Left hindlimb (tissue), 1 donor: ENCODE data around the gene ABCB1.
A peak's percentile ranks its signal among the peaks of the same experiment; 100 is the strongest.

Experiments
- DNase-seq: peaks from one replicate; pipeline ENCODE4 v3.0.0-alpha.2; 2018

Gene ABCB1

DNA sequence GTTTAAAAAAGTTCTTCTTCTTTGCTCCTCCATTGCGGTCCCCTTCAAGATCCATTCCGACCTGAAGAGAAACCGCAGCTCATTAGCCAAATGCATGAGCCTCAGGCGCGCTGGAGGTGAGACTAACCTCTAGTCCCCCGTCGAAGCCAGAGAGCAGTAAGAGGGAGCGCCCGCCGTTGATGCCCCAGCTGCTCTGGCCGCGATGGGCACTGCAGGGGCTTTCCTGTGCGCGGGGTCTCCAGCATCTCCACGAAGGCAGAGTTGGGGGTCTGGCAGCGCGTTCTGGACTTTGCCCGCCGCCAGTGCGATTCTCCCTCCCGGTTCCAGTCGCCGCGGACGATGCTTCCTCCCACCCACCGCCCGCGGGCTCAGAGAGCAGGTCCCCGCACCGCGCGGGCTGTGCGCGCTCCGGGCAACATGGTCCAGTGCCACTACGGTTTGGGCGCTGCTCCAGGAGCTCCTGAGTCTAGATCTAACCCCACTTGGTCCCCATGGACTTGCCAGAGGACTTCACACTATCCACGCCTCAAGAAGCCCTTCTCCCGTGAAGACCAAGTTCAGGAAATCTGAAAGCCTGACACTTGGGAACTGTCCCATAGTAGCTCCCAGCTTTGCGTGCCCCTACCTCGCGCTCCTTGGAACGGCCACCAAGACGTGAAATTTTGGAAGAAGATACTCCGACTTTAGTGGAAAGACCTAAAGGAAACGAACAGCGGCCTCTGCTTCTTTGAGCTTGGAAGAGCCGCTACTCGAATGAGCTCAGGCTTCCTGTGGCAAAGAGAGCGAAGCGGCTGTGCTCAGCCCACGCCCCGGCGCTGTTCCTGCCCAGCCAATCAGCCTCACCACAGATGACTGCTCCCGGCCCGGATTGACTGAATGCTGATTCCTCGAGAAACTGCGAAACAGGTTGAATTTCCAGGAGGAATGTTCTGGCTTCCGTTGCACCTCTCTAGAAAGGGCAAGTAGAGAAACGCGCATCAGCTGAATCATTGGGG is at the start of gene ABCB1:
TSS of gene ABCB1 (minus strand) at position 755 of the 995 bp plus-strand sequence. CDS start at position 55, 700 bp downstream.
- peak; percentile 50 for DNase-seq

DNA sequence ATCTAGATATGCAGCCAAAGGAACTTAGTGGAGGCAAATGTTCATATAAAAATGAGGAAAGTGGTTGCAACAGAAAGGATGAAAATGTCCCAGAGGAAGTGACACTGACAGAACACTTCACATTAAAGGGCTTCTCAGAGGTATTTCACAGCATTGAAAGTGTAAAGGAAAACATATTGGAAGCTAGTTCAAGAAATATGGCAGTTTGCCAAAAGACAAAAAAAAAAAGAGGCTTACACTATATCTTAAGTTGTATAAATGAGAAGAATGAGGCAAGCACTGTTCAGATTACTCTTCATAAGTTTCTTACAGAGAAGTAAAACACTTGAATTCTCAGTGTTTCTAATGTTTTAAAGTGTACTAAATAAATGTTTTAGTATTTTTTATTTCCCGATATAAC is 47.6 kb upstream of the ABCB1 start:
- DNase-seq = no peak

DNA sequence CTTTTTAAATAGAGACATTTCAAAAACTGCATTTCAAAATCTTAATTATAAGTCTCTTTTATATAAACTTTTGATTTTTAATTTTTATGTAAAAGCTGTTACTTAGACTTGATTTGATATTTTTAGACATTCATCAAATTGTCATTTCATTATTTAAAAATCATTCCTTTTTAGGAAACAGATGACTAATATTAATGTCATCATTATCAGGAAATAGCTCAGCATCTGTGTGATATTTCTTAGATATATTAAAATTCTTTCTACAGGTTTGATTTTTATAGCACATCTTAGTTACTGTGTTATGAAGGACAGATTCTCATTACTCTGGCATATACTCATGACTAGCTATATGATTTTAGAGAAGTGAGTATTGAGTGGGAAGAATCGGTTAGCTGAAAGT is 44.8 kb upstream of the ABCB1 start:
- no peak for DNase-seq

DNA sequence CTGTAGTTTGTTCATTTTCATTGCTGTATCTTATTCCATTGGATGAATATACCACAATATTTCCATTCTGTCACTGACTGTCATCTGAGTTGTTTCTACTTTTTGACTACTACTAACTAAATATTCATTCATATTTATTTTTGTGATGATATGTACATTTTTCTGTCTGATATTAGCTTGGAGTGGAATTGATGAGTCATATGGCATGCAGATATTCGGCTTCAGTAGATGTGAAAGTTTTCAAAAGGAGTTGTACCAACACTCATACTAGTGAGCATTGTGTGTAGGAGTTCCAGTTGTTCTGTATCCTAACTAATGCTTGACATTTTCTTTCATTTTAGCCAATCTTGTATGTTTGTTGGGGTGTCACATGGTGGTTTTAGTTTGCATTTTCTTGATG is 35.2 kb upstream of the ABCB1 start:
- DNase-seq = no peak

DNA sequence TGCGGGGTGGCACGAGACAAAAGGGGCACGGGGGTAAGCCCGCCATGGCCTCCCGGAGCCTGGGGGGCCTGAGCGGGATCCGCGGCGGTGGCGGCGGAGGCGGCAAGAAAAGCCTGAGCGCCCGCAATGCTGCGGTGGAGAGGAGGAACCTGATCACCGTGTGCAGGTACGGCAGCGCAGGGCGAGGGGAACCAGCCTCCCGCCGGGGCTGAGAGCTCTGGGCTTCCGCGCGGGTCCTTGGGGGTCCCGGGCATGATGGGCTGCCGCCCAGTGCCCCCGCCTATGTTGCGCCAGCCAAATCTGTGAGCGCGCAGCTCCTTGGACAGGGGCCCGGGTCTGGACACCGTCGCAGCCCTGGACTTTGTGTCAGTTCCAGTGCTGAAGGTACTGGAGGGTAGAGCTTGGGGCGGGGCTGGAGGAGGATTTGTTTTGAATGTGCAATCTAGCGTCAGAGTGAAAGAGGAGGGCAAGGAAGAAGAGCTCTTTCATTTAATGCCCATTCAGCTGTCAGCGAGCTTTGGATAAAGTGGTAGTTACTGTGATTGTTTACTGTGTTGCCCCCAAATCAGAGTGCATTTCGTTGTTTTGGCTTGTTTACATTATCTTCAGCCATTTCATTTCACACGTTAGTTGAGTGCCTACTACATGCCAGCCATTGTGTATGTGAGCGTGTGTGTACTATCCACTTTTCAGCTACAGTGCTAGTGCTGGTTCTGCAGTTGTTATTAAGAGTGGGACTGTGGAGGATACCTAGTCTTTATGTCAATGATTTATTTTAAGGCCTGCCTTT is 28.3 kb upstream of the ABCB1 start:
- no peak for DNase-seq

DNA sequence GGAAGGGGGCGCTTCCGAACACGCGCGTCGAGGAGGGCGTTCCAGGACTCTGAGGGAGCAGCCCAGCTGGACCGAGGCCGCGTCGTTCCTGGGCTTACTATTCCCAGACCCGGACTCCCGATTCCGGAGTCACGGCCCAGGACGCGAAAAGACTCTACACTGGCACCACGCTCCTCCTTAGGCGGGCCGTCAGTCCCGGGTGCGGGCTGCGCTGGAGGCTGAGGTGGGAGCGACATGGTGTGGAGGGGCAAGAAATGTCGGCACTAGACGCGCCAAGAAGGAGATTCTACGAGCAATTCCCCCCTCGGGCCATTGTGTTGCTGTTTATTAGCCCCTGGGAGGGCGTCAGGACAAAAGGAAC is 26.9 kb upstream of the ABCB1 start:
- peak; percentile 34 for DNase-seq

DNA sequence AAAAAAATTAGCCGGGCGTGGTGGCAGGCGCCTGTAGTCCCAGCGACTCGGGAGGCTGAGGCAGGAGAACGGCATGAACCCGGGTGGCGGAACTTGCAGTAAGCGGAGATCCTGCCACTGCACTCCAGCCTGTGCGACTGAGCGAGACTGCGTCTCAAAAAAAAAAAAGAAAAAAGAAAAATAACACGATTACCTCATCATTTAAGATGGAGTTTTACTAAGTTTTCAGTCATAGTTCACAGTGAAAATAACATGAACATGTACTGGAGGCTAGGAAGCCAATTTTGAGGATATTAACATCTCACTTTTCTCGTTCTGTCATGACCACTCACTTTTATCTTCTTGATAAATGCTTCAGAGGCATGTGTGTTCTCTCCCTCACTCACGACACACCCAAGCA is 24.4 kb upstream of the ABCB1 start:
- no peak for DNase-seq

DNA sequence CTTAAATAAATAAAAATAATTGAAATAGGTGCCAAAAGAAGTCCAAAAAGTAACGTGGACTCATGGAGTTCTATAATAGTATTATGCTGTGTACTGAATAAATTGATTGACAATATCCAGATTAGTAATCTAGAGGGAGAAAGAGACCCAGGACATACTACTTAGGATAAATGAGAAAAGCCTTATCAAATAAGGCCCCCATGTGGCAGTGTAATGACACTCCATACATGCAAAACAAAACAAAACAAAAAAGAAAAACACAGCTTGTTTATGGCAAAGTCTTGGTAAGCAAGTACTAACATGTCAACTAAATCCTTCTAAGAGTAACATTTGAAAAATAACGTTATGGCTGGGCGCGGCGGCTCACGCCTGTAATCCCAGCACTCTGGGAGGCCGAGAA is 23.9 kb upstream of the ABCB1 start:
- DNase-seq = no peak

DNA sequence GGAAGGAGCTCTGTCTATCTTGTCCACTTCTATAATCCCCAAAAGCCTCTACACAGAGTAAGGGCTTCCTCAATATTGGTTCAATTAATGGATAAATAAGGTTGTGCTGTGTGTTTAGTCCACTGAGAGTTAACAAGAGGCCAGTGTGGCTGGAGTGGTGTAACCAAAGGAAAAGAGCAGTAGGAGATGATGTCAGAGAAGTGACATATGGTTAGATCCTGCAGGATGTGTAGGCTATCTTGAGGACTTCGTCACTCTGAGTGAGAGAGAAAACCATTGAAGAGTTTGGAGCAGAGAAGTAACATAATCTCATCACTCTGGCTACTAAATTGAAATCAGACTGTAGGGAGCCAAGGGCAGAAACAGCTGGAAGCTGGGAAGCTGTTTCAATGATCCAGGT is 14.5 kb upstream of the ABCB1 start:
- no peak for DNase-seq

DNA sequence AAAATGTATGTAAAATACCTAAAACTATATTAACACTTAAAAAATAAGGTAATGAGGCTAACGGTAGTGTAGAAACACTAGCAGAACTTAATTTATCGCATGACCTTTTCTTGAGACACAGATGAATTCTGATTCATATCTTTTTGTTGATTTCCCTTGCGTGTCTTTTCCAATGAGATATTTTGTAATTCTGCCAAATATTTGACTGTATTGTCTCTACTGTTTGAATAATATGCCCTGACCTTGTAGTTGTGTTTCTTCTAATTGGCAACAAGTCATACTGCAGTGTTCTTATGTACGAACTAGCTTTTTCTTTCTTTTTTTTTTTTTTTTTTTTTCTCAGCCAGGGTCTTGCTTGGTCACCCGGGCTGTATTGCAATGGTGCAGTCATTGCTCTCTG is 9.2 kb upstream of the ABCB1 start:
- no peak for DNase-seq

DNA sequence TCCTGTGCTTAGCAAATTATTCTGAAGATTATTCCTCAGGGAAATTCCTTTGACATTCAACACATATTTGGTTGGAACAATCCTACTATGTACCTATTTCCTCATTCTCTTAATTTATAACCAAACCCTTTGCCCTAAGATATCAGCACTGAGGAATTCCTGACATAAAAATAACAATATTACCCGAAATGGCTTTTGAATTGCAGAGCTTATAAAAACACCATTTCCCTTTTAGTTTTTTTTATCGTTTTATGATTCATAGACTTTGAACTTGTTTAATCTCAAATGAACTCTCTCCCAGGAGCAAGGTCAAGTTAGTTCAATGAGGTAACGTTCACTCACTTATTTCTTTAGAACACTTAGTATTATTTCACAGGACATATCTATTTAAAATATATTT is 7.7 kb upstream of the ABCB1 start:
- DNase-seq = no peak

DNA sequence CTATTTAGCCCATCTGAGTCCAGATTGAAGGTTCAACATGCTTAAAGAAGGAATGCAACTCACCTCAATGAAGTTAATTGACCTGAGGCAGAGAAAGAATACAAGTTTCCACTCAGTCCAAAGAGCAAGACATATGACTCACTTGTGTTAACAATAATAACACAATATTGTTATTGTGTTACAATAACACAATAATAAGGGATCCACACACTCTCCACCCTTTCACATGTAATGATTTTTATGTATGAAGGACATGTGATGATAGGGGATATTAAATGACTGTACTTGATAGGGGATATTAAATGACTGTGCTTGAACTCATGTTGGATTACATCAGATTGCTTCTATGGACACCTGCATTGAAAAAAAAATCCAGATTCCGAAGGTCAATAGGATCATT is 3.6 kb upstream of the ABCB1 start:
- DNase-seq = no peak

DNA sequence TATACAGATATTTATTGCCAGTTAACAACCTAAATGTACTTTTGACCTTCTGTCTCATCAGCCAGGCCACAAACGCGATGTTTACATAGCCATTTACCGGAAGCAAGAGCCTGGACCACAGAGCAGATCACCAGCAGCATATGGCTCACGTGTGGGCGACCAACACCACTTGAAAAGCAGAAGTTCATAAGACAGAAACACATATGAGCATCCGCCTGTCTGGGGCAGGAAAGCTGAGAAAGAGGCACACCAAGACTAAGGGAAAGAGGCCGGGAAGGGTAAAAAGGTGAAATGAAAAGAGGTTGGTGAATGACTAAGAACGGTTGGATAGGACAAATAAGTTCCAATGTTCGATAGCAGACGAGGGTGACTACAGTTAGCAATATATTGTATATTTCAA is 1.3 kb downstream of the ABCB1 start:
- no peak for DNase-seq

DNA sequence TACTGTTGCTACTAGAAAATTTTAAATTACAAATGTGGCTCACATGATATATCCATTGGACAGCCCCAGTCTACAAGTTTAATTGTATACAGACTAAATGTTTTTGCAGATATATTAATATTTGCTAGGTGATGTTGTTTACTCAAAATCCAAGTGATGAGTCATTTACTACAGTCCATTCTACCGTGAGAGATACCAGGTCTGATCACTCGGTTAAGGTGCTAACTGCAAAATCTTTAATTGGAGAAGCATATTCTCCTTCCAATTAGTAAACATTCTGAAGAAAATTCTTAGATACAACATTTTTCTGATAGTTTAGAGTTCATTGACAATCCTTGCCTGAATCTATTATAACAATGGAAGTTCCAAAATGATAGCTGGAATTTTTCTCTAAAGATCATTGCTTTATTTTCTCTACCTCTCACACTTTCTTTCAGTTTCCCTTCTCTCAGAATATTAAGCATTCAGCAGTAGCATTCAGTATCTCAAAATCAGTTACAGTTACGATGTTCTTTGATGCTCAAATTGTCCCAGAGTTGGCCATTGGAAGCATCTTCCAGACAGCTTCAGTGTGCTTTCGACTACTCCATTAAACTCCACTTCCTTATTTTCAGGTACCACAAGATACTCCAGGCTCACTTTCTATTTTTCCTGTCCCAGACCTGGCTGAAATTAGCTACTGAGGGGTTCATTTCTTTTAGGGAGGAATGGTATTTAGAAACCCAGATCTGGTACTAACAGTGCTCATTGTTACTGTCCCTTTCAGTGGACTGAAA is 2.3 kb downstream of the ABCB1 start:
- no peak for DNase-seq

DNA sequence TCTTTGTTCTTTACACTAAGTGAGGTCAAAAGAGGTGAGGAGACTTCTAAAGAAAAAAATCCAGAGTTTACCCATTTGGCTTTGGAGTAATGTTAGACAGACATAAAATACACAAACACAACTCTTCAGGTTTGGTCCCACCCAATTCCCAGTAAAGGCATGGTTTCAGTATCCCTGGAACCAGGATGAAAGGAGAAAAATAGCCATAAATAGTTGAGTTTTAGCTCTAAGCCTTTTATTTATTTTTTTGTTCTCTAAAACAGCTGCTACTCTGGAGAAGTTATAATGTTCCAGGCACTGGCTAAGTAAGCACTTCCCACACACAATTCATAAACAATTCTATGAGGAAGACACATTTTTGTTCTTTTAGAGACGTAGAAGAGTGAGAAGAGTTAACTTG is 4.0 kb downstream of the ABCB1 start:
- no peak for DNase-seq

DNA sequence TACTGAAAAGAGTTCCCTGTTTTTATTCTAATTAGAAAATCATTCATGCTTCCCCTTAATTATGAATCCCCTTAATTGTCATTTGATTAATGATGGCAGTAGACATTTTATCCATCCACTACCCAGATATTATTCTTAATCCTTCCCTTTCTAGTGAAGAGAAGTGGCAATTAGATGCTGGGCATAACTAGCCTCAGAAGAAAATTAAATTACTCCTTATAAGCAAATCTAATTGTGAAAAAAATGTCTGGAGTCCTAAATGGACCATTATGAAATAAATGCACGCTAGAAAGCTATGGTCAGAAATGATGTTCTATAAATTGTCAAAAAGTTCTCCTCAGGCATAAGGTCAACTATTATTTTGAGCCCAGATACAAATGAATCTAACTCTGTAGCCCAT is 4.5 kb downstream of the ABCB1 start:
- DNase-seq = no peak

DNA sequence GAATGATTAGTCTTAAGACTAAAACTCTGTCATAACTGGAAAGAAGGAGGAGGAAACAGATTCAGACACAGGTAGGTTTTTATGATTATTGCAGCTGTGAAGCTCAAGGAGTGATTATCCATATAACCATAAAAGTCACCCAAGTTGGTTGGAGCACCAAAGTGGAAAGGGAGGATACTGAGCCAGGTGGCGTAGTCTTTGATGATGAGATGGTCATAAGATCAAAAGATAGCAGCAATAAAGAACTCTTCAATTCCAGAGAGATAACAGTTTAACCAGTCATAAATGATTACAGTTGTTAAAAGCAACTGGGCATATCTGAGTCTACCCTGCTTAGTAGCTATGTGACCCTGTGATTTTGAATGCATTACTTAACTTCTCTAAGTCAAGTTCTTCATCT is 8.4 kb downstream of the ABCB1 start:
- DNase-seq = no peak

DNA sequence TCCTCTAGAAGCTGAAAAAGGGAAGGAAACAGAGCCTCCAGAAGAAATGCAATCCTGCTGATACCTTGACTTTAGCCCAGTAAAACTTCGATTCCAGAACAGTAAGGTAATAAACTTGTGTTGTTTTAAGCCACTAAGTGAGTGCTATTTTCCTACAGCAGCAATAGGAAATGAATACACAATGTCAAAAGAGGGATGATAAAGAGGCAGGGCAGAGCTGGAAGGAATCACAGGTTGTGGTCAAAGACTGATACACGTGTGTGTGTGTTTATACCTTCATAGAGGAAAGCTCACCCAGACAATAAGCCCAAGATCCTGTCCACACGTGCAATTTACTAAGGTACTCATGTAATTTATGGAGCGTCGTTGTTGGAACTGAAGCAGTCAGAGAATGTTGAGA is 9.5 kb downstream of the ABCB1 start:
- no peak for DNase-seq

DNA sequence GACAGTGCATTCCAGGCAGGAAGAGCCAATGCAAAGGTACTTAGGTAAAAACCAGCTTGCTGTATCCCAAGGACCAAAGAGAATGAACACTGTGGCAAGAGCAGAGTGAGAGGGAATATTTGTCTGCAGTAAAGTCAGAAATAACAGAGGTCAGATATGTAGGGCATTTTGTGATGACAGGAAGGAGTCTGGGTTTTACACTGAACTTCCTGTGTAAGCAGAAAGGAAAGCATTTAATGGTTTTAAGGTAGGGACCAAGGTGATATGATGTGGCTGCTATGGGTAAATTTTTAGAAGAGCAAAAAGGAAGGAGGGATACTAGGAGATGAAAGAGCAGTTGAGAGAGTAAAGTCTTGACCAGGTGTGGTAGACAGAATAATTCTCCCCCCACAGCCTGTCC is 10.1 kb downstream of the ABCB1 start:
- no peak for DNase-seq

DNA sequence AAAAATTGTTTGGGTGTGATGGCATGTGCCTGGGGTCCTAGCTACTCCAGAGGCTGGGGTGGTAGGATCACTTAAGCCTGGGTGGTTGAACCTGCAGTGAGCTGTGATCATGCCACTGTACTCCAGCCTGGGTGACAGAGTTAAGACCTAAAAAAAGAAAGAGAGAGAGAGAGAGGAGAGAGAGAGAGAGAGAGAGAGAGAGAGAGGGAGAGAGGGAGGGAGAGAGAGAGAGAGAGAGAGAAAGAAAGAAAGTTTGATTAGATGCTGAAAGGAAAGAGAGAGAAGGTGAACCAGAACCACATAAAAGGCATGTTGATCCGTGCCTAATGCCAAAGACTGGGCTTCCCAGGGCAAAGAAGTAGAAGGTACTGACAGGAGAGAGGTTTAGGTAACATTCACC is 11.1 kb downstream of the ABCB1 start:
- DNase-seq = no peak

DNA sequence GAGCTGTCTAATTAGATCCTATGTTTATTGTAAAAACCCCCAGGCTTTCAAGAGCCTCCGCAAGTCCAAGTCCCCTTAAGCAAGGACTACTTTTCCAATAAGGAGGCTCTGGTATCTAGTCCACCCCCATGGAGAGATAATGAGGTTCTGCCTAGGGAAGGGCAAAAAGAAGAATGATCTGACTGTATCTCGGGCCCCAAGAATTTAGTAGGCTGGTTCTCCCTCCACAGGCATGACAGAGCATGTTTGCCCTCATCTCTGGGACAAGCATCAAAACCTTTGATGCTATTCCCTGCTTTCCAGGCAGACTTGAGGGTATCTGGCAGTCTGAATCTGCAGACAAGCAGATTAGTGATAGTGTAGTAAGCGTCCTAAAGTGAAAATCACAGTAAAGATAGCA is 19.0 kb downstream of the ABCB1 start:
- no peak for DNase-seq

DNA sequence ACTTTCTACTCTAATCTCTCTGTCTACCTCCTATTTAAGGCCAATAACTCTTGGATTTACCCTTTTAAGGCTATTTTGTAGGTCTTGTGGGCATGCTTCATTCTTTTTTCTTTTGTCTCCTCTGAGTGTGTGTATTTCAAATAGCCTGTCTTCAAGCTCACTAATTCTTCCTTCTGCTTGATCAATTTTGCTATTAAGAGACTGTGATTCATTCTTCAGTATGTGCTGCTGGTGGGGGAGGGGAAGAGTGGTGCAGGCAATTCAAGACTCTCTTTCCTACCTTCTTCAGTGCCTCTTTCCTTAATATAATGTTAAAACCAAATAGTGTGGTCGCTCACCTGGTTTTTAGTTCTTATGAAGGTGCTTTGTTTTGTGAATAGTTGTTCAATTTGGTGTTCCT is 20.0 kb downstream of the ABCB1 start:
- no peak for DNase-seq

DNA sequence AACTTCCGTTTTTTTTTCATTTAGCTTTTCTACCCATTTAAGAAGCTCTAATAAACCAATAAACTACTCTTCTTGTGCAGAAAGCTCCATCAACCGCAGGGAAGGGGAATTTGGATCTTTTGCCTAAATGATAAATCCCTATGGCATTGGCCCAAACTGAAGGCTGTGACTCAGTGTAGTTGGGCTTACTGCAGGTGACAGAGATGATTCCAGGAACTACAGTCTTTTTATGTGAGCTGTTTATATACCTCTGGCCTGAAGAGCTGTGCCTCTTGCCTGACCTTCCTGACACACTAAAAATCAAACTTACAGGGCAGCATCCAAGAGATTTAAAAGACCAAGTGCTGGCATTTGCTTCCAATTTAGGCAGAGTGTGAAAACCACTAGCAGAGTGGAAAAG is 25.2 kb downstream of the ABCB1 start:
- DNase-seq = no peak
